Activated CD4-positive, alpha-beta T cell treated with anti-CD3 and anti-CD28 coated beads for 48 hours (primary cell): ENCODE results near the gene CHMP4B.
A peak's percentile ranks its signal among the peaks of the same experiment; 100 is the strongest.

Experiments
- DNase-seq: peaks from one replicate; pipeline ENCODE4 v3.0.0-alpha.2; 2020

CHMP4B gene, protein sequence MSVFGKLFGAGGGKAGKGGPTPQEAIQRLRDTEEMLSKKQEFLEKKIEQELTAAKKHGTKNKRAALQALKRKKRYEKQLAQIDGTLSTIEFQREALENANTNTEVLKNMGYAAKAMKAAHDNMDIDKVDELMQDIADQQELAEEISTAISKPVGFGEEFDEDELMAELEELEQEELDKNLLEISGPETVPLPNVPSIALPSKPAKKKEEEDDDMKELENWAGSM

DNA sequence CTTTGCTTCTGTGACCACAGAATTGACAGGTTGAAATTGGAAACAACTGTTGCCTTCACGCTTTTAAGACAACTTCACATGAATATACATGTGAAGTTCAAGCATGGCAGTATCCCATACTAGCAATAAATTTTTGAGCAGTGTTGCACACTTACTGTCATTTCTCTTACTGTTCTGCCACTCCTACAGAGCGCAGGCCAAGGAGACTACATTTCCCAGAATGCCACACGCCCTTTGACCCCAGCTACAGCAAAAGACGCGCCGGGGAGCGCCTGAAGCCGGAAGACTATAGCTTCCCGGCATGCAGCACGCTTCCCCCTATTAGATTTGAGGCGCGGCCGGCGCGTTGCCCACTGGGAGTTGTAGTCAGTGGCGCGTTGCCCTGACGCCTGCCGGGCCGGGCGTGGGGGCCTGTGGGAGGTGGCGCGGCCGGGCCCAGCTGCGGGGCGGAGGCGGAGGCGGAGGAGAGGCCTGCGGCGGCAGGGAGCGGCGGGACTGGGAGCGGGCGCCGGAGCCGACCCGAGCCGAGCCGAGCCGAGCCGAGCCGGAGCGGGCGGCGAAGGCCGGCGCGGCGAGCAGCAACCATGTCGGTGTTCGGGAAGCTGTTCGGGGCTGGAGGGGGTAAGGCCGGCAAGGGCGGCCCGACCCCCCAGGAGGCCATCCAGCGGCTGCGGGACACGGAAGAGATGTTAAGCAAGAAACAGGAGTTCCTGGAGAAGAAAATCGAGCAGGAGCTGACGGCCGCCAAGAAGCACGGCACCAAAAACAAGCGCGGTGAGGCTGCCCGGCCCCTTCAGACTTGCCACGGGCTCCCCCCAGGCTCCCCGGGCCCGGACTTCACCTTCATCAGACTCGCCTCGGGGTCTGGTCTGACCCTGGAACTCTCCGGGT is at the start of gene CHMP4B:
Gene CHMP4B, plus strand, starts transcription at position 464 of the 891 bp plus-strand sequence. Its CDS starts 121 bp downstream, at position 585.
- peak; percentile 99 for DNase-seq

DNA sequence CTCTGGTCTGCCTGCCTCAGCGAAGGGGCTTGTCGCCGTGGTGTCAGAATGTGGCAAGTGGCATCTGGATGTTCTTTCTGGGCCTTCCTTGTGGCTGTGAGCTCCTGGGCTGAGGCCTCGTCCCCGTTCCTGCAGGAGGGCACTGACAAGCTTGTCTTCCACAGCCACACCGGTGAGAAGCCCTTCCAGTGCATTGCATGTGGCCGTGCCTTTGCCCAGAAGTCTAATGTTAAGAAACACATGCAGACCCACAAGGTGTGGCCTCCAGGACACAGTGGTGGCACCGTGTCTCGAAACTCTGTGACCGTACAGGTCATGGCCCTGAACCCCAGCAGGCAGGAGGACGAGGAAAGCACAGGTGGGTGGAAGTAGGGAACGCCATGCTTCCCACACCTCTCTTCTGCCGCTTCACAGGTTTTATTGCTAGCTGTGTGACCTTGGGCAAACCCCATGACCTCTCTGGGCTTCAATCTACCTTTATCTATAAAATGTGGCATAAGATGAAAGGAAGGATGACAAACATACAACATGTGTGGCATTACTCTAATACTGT is 49.4 kb upstream of the CHMP4B start:
- no peak for DNase-seq

DNA sequence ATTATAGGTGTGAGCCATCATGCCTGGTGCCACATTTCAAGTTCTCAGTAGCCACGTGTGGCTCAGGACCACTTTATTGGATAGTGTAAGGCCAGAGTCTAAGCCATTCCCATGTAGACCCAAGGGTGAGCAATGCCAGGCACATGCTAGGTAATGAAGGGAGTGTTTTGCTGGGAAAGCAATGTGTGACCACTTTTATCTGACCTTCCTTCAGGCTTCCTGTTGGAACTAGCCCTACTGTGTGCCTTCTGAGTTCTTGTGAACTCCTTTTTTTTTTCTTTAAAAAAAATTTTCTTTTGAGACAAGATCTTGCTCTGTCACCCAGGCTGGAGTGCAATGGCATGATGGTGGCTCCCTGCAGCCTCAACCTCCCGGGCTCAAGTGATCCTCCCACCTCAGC is 46.0 kb upstream of the CHMP4B start:
- DNase-seq, result no peak

DNA sequence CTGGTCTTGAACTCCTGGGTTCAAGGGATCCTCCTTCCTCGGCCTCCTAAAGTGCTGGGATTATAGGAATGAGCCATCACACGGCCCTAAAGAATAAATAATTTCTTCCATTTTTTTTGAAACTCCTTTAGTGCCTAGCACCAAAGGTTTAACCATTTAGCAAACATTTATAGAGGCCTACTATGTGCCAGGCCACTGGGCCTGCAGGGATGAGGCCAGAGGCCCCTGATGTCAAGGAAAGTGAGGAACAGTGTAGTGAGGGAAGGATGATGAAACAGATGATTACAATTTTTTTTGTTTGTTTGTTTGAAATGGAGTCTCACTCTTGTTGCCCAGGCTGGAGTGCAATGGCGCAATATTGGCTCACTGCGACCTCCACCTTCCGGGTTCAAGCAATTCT is 45.6 kb upstream of the CHMP4B start:
- DNase-seq, result no peak

DNA sequence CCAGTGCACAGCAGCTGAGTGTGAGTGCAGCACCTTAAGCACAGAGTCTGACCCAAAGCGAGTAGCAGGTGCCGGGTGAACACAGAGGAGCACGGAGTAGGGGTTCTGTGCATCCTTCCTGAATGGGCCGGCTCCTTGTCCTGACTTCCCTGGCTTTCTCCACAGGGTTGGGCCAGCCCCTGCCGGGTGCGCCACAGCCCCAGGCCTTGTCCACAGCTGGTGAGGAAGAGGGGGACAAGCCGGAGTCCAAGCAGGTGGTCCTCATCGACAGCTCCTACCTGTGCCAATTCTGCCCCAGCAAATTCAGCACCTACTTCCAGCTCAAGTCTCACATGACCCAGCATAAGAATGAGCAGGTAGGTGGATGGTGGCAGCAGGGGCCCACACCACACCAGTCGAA is 44.5 kb upstream of the CHMP4B start:
- no peak for DNase-seq

DNA sequence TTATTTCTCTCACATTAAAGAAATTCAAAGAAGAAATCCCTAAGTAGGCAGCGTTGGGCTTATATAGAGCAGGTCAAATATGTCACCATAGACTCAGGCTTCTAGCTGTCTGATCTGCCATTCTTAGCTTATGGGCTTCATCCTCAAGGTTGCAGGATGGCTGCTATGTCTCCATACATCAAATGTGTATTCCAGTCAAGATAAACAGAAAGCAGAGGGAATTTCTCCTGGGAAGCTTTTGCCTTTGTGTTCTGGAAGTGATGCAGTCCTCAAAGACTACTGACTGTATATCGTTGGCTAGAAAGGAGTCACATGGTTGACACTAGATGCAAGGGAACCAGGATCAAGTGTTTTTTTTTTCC is 43.4 kb upstream of the CHMP4B start:
- no peak for DNase-seq

DNA sequence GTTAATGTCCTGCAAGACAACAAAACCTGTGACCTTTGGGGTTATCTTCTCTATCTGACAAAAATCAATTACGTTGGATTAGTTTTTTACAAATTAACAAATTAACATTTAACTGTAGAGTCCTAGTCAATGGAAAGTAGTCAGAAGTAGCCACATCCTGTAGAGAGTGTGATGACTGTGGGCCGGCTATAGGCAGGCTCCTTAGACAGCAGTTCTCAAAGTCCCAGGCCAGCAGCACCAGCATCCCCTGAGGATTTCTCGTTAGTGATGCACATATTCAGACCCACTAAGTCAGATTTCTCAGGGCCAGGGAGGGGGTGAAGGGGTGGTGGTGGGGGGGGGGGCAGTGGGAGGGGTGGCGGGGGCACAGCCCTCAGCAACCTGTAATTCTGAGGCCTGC is 42.1 kb upstream of the CHMP4B start:
- no peak for DNase-seq

DNA sequence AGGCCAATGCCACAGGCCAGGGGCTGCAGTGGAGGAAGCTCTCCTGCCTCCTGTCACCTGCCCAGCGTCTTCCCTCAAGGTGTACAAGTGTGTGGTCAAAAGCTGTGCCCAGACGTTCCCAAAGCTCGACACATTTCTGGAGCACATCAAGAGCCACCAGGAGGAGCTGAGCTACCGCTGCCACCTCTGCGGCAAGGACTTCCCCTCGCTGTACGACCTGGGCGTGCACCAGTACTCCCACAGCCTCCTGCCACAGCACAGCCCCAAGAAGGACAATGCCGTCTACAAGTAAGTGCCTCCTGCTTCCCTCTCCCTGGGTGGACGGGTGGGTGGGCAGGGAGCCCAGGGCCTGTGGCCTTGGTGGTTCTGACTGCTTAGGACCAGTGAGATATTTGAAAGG is 41.1 kb upstream of the CHMP4B start:
- no peak for DNase-seq

DNA sequence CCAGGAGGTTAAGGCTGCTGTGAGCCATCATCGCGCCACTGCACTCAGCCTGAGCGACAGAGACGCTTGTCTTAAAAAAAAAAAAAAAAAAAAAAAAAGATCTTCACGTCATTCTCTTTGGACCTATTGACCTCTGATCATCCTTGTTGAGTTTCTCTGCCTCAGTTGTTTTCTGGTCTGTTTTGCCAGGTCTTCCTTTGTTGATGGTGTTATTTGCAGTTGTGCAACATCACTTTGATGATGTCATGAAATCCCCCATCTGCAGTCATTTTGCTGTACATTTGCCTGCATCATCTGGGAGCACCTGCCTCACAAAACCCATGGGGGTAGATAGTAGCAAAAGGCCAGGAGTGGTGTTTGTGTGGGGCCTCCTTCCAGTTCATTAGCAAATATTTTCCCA is 39.2 kb upstream of the CHMP4B start:
- no peak for DNase-seq

DNA sequence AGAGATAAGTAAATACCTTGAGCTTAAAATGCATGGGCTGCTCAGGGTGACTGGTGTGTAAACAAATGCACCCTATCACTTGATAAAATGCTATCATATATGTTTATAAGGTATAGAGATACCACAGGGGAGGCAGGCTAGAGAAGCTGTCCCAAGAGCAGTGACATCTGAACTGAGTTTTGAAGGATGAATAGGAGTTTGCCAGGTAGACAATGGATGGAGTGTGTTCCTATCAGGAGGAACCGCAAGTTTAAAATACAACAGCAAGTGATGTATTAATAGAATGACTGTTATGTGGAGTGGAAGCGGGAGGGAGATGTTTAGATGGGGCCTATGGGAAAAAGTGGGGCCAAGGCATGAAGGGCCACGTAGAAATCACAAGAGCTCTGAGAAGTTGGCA is 38.7 kb upstream of the CHMP4B start:
- no peak for DNase-seq

DNA sequence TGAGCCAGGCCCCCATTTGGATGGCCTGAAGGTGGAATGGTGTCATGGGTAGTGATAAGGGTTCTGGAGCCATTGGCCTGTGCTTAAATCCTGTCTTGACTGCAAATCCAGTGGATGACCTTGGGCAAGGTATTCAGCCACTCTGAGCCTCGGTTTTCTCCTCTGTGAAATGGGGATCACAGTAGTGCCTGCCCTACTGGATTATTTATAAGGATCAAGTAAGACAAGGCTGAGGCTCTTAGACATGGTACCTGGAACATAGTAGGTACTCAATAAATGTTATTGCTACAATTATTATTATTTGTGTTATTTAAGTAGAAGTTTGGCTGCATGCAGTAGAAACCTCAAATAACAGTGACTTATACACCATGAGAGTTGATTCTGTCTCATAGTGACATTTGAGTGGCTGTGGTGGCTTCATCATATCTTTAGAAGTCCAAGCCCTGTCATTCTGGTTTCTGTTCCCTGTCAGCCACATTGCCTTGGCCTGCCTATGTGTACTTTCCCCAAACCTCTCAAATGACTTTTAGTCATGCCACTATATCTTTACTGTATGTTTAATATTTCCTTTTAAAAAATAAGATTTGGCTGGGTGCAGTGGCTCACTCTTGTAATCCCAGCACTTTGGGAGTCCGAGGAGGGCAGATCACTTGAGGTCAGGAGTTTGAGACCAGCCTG is 37.6 kb upstream of the CHMP4B start:
- DNase-seq, result peak; percentile 53

DNA sequence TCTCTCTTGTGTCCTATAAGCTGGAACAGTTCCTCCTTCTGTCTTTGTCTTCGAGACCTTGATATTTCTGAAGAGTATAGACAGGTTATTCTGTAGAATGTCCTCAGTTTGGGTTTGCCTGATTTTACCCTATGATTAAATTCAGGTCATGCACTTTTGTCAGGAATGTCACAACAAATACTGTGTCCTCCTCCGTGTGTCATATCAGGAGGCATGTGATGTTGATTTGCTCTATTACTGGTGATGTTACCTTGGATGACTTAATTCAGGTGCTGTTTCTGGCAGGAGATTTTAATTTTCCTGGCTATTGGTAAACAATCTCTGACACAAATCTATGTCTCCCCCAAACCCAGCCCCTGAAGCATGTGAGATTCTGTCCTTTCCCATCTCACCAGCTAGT is 33.3 kb upstream of the CHMP4B start:
- no peak for DNase-seq

DNA sequence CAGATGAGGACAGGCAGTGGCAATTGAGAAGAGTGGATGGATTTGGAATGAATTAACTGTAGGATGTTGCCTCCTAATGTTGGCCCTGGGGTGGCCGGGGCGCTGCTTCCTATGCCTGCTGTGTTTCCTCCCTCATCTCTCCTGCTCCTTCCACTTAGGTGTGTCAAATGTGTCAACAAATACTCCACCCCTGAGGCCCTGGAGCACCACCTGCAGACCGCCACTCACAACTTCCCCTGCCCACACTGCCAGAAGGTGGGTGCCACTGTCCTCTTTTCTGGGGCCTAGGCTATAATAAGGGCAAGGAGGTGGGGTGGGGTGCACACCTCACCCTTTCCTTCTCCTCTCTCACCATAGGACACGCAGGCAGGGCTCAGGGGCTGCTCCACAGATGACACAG is 30.0 kb upstream of the CHMP4B start:
- DNase-seq, result no peak

DNA sequence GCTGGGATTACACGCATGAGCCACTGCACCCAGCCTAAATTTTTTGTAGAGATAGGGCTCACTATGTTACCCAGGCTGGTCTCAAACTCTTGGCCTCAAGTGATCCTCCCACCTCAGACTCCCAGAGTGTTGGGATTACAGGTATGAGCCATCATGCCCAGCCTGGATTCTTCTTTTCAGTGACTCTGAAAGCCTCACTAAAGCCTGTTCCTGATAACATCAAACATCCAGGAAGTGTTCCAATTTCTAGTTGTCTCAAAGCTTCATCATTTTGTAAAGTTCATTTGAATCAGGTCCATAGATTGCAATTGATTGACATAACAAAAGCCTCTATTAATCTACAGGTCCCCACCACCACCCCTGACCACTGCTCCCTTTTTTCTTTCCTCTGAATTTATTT is 29.2 kb upstream of the CHMP4B start:
- no peak for DNase-seq

DNA sequence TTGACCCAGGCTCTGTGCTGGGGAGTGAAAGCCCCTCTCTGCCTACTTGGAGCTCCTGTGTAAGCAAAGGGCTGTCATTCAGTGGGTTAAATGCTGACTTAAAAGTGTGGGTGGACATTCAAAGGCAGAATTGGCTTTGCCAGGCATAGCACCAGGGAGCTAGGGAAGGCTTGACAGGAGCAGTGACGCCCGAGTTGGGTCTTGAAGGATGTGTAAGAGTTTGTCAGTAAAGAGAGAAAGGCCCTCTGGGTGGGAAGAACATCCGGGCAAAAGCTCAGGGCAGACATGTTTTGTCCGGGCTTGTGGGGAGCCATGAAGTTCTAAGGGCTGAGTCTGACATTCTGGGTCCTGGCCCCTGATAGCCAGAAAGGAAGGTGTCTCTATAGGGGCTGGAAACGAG is 27.9 kb upstream of the CHMP4B start:
- DNase-seq, result no peak

DNA sequence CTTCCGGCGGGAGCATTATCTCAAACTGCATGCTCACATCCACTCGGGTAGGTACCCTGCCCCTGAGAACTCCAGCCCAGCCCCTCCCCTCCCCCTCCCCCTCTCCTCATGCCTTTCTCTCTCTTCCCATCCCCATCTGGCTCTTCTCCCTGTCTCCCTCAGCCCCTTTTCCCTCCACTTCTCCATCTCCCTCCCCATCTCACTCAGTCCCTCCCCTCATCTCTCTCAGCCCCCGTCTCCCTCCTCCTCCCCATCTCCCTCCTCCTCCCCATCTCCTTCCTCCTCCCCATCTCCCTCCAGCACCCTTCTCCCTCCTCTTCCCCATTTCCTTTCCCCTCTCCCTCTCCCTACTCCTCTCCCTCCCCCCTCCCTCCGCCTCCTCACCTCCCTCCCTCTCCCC is 27.3 kb upstream of the CHMP4B start:
- DNase-seq, result no peak

DNA sequence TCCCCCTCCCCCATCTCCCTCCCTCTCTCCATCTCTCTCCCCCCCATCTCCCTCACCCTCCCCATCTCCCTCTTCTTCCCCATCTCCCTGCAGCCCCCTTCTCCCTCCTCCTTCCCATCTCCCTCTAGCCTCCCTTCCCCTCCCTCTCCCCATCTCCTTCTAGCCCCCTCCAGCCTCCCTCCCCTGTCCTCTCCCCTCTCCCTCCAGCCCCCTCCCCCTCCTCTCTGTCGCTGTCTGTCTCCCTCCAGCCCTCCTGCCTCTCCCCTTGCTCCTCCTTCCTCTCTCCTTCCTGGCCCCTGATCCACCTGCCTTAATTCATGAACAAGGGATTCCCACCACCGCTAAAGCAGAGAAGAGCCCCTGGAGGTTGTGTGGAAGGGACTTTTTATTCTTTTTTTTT is 26.9 kb upstream of the CHMP4B start:
- DNase-seq, result no peak

DNA sequence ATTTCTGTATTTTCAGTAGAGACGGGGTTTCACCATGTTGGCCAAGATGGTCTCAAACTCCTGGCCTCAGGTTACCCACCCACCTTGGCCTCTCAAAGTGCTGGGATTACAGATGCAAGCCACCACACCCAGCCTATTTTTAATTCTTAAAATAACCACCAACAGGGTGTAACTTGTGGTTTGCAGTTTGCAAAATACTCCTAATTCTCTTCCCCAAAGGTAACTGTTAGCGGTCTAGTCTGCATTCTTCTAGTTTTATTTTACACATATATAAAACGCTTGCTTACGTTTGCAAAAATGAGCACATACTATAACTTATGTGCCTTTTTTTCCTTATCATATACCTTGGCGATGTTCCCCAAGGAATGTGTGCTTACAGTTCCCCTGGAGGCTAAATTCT is 25.6 kb upstream of the CHMP4B start:
- DNase-seq, result no peak

DNA sequence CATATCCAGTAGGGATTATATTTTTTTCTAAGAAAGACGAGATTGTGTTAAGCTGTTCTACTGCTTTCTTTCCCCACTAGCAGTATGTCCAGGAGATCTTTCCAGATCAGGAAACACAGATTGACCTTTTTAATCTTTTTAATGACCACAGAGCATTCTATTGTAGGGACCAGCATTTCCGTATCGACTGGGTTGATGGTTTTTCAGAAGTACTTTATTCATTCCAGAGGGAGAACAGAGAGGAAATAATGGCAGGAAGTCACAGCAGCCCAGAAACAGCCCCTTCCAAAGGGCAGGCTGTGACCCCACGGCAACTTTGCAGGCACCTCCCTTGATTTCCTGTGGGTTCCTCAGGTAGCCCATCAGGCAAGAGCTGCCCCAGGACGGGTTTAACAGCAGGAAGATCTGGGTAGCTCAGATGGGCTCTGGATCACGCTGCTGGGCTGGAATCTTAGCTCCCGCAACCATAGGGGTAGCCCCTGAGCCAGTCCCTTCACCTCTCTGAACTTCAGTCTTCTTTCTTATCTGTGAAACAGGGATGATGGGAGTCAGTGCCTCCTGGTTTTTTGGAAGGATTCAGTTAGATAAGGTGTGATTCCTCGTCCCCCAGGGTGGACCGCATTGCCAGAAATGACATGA is 23.8 kb upstream of the CHMP4B start:
- DNase-seq, result no peak

DNA sequence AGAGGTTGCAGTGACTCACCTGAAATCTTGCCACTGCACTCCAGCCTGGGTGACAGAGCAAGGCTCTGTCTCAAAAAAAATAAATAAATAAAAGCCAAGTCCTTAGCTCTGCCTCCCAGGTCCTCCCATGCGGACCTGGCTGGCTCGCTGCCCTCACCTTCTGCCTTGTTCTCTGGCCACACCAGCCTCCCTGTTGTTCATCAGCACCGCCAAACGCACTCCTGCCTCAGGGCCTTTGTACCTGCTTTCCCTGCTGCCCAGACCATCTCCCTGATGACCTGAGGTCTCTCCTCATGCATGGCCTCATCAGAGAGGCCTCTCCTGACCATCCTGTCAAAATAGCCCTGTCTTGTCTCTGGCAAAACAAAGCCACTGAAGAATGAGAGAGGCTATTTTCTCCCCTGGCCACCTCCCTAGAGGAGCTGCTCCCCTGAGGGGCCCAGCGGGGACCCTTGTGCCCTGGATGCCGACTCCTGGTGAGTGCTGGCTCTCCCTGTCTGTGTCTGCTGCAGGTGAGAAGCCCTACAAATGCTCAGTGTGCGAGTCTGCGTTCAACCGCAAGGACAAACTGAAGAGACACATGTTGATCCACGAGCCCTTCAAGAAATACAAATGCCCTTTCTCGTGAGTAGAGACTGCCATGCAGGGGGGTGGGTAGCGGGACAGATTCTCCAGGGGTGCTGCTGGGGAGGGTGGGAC is 22.6 kb upstream of the CHMP4B start:
- DNase-seq, result no peak

DNA sequence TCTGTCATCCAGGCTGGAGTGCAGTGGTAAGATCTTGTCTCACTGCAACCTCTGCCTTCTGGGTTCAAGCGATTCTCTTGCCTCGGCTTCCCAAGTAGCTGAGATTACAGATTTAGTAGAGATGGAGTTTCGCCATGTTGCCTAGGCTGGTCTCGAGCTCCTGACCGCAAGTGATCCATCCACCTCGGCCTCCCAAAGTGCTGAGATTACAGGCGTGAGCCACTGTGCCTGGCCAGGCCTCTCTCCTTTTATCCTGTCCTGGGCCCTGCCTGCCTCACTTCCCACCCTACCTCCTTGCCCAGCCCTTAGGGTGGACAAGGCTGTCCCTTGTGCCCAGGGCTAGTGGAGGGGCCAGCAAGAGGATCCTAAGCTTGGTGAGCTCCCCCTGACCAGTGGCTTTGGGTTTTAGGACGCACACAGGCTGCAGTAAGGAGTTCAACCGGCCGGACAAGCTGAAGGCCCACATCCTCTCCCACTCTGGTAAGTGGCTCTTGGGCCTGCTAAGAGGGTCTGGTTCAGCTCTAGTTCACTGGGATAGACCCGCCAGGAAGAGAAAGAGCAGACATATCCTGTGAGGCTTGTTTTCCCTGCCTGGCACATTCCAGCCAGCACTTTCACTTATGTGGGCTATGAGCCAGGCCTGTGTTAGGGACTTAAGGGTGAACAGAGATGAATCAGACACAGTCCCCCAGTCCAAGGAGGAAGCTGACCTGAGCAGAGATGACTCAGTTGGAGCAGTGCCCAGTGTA is 21.9 kb upstream of the CHMP4B start:
- DNase-seq, result no peak

DNA sequence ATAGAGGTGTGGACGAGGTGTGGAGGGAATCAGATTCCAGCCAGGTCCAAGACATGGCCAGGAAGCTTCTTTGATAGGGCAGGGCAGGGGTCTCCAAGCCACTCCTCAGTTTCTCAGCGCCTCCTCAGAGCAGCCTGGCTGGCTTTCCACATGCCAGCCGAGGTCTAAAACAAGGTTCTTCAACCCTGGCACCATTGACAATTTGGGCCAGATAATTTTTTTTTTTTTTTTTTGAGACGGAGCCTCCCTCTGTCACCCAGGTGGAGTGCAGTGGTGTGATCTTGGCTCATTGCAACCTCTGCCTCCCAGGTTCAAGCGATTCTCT is 21.3 kb upstream of the CHMP4B start:
- DNase-seq, result no peak
